GM18861 (cell line): ENCODE data around the gene FMNL2.

ENCODE experiments used
- ATAC-seq: cut with Tn5 transposase; IDR thresholded peaks from one replicate; pipeline ENCODE4 v1.9.1; 2021; ENCODE audit not compliant: unreplicated experiment

FMNL2 gene

GRCh38 chr2:152630466-152630865, 295.5 kb downstream of the FMNL2 start:
- ATAC-seq: no peak

- ATAC-seq: no peak
Observed at GRCh38 chr2:152632736-152633135, 297.8 kb downstream of the FMNL2 start.

GRCh38 chr2:152635635-152636298, 300.8 kb downstream of the FMNL2 start:
- peak; percentile 63 for ATAC-seq

DNA sequence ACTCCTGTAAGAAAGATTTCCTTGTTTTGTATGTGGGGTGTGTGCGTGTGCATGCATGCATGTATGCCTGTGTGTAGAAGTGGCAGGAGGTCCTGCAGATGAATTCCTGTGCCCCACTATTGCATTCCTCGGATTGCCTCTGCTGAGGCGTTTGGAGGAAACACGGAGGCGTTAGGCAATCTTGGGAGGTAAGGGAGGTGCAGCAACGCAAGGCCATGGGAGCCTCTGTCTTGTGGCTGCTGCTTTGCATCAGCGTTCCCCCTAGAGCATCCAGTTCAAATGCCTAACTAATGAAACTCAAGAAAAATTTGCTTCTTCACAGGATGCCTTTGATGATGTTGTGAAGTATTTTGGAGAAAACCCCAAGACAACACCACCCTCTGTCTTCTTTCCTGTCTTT, 302.3 kb downstream of the FMNL2 start:
- ATAC-seq: no peak

DNA sequence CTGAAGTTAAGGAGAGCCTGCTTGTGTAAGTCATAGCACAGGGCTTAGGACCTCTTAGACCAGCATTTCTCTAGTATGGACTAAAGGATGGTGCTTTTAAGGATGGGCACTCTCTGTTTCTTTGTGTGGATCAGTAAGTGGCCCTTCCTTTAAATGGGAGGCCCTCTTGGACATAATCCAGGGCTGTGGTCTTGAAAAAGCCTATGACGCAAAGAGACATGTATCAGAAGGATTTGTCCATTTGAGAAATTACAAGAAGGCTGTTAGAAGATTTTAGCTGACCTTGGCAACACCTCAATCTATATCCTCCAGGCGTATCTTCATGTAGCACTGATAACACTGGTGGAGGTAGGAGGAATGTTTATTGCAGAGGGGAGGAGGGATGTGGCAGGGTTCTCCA, 303.1 kb downstream of the FMNL2 start:
- no peak for ATAC-seq

GRCh38 chr2:152638590-152638989, 303.6 kb downstream of the FMNL2 start:
- no peak for ATAC-seq

GRCh38 chr2:152644189-152644873, 309.4 kb downstream of the FMNL2 start:
- ATAC-seq: no peak

- ATAC-seq: no peak
Observed at GRCh38 chr2:152646264-152646663, 311.3 kb downstream of the FMNL2 start.

GRCh38 chr2:152646775-152647174, 311.8 kb downstream of the FMNL2 start:
- ATAC-seq: no peak

- no peak for ATAC-seq
Observed at GRCh38 chr2:152647552-152647951, 312.6 kb downstream of the FMNL2 start.

DNA sequence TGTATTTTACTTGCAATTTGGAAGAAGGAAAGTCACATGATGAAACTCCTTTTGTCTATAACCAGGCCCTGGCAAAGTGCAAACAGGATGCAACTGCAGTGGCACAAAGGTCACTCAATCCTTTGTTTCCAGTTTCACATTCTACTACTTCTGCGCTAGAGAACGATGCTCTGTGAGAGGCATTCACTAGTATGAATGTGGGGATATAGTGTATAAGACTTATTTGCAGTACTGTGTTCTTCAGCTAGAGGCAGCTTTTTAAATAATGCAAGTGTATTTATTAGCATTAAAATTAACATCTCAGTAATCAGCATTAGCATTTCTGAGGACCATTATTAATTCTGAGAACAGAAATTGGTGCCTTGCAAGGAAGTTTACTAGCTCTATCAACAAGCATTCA, 313.4 kb downstream of the FMNL2 start:
- ATAC-seq: no peak

DNA sequence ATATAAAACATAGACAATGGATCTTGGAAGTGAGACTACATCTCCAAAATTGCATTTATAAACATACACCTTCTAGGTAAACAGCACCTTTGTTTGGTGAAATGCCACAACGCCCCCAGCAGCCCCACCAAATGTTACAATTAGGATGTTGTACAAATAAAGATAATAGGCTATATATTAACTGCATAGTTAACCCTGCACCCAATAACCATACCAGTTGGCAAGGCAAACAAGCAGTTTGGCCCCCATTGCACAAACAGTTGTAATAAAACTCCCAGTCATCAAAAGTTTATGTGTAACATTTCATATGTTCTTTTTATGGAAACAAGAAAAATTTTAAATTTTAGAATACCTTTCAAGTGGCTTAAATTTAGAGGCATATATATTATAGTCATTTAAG, 315.0 kb downstream of the FMNL2 start:
- no peak for ATAC-seq

DNA sequence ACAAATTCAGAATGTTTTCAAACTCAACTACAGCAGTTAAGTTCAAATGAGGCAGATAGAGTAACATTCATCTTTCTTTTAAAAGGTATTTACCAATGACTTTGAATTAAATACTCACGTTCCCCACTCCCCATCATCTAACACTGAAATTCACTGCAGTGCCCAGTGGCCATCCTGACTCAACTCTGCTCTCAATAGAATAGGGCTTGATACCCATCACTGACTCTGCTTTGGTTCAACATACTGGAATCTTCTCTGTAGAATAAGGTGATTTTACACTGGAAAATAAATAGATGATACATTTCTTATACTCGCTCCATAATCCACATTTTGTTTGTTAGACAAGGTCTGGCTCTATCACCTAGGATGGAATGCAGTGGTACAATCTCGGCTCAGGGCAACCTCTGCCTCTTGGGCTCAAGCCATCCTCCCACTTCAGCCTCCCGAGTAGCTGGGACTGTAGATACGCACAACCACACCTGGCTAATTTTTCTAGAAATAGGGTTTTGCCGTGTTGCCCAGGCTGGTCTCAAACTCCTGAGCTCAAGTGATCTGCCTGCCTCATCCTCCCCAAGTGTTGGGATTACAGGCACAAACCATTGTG, 315.9 kb downstream of the FMNL2 start:
- ATAC-seq: no peak

DNA sequence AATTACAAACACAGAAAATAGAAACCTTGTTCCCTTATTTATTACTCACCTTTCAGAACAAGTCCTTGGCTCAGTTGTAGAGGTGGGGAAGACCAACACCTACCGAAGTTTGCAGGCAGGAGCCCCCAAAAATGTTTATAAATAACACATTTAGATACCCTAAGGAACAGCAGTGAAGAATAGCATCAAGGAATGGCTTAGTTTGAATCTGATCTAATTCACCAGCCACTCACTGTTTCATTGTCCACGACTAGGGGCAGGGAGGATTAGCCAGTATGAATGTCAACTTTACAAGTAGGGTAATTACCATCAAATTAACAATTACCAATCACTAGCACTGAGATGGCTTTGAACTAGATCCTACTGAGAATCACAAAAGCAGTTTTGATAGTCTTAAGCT, 316.9 kb downstream of the FMNL2 start:
- ATAC-seq: no peak

DNA sequence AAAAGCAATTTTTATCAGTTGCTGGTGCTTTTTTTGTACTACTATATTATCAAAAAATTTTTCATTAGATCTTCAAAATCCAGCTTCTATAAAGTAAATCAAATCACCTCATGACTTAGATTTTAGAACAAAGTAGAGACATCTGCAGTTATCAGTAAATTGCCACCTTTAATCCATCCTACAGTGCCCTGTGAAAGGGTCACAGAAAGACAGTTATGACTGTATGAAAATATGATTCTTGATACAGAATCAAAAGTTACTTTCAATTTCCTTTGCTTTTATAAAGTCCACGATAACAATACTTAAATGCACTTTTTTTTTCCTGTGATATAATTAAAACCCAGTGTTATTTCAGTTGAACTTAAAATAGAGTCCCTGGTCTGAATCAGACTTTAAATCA, 320.9 kb downstream of the FMNL2 start:
- ATAC-seq: peak; percentile 32

DNA sequence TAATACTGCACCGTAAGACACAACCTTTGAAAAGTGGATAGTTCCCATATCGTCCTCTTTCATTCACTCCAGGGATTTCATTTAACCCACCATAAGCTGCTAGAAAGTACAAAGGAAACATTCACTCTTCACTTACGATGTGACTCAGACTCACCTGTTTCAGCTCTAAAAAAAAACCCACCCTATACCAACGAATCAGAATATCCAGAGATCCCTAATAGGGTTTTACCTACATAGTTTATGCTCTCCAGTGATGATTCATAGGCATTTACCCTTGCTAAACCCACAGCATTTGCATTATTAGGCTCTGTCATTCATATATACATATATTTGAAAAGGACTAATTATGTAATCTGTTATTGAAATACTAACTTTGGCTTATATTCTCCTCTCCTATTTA, 322.1 kb downstream of the FMNL2 start:
- peak; percentile 73 for ATAC-seq

DNA sequence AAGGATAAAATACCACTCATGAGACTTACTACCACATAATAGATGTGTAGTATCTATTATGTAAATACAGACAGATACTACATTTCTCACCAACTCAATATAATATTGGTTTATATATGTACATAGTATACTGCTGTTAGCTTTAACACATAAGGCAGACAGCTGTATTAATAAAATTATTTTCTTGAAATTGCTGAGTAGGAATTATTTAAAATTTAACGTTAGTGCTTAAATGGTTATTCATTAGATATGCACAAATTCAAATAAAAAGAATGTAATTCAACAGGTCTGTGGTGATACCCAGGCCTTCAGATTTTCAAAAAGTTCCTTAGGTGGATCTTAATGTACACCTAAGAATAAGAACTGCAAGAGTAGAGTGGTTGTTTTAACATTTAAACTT, 323.2 kb downstream of the FMNL2 start:
- no peak for ATAC-seq

DNA sequence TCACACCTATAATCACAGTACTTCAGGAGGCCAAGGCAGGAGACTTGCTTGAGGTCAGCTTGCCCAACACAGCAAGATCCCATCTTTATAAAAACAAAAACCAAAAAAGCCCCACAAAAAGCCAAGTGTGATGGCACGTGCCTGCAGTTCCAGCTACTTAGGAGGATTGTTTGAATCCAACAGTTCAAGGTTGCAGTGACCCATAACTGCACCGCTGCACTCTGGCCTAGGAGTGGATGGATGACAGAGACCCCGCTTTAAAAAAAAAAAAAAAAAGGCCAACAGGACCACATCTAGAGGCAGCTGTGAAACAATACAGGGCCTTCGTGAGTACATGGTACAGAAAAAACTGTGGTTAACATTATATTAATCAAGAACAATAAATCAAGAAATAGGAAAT, 326.1 kb downstream of the FMNL2 start:
- ATAC-seq: no peak

DNA sequence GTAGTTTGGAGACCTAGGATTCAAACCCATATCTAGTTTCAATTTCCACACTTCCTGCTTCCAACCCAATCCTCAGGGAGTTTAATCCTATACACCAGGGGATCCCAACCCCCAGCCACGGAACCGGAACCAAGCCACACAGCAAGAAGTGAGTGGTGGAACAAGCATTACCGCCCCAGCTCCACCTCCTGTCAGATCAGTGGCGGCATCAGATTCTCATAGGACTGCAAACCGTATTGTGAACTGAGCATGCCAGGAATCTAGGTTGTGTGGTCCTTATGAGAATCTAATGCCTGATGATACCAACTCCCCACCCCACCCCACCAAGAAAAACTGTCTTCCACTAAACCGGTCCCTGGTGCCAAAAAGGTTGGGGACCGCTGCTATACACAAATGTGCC, 329.8 kb downstream of the FMNL2 start:
- ATAC-seq: no peak

DNA sequence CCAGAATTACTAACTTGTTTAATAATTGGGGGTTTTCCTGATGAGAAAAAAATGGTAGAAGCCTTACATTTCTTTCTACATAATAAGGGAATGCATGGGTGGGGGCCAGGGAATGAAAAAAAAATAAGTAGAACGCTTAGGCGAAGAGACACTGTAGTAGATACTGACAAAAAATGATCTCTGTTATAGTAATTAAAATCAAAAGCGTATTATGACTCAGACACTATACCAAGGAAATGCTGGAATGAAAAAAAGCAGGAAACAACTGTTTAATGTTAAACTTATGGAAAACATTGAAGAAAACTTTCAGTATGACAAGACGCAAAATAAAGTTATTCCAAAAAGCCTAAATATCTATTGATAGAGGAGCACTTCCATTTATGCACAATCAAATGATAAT, 339.4 kb downstream of the FMNL2 start:
- ATAC-seq: no peak

GRCh38 chr2:152676461-152676860, 341.5 kb downstream of the FMNL2 start:
- ATAC-seq: no peak

- ATAC-seq: no peak
Observed at GRCh38 chr2:152678808-152679207, 343.8 kb downstream of the FMNL2 start.
